GM12878 (cell line): ENCODE data around the gene MAPKAPK3. TPM values are rescaled to one million over a fixed set of nuclear protein-coding genes. Genes with fewer than 3 reads are reported as not detected.

Source experiments
- ATF7 ChIP-seq: fragments of 450-650 bp; IDR thresholded peaks from 2 replicates; pipeline ENCODE4 v1.6.1; 2016; ENCODE audit warnings: low read depth, mild to moderate bottlenecking
- EGR1 ChIP-seq, 2 experiments: IDR thresholded peaks; 1 replicate in 1 of 2; 2 replicates in 1 of 2; pipeline ENCODE4 v1.6.1; 2011 to 2012; ENCODE audit warnings: low read depth in 2 of 2, low read length in 2 of 2, borderline replicate concordance in 1 of 2, mild to moderate bottlenecking in 1 of 2, moderate library complexity in 1 of 2
- EZH2 ChIP-seq: IDR thresholded peaks from 2 replicates; pipeline ENCODE4 v1.6.1; 2012; ENCODE audit warnings: low read depth, mild to moderate bottlenecking, control low read depth, inconsistent platforms, low read length, borderline replicate concordance; ENCODE audit not compliant: control insufficient read depth
- FOXK2 ChIP-seq: fragments of 450-650 bp; IDR thresholded peaks from 2 replicates; pipeline ENCODE4 v1.6.1; 2017; ENCODE audit warnings: mild to moderate bottlenecking, moderate library complexity
- HCFC1 ChIP-seq: fragments of 150-350 bp; IDR thresholded peaks from 2 replicates; pipeline ENCODE4 v1.6.1; 2014; ENCODE audit warnings: low read length
- IKZF2 ChIP-seq, 2 experiments: fragments of 450-650 bp; IDR thresholded peaks; 2 replicates each; pipeline ENCODE4 v1.6.1; 2017; ENCODE audit warnings: mild to moderate bottlenecking in 2 of 2, moderate library complexity in 2 of 2
- KDM1A ChIP-seq: fragments of 200-600 bp; sonication (generic); IDR thresholded peaks from 2 replicates; pipeline ENCODE4 v1.6.1; 2016; ENCODE audit warnings: borderline replicate concordance
- KLF5 ChIP-seq: fragments of 450-650 bp; IDR thresholded peaks from 2 replicates; pipeline ENCODE4 v1.6.1; 2014; ENCODE audit warnings: mild to moderate bottlenecking; ENCODE audit not compliant: partially characterized antibody
- MAX ChIP-seq: IDR thresholded peaks from 2 replicates; pipeline ENCODE4 v1.6.1; 2012; ENCODE audit warnings: low read depth, low read length, improper control_type of control experiment
- MEF2B ChIP-seq: fragments of 450-650 bp; IDR thresholded peaks from 2 replicates; pipeline ENCODE4 v1.6.1; 2018; ENCODE audit warnings: mild to moderate bottlenecking, moderate library complexity; ENCODE audit not compliant: partially characterized antibody, poor library complexity, severe bottlenecking
- NKRF ChIP-seq: fragments of 450-650 bp; conservative IDR thresholded peaks from 2 replicates; pipeline ENCODE4 v1.6.1; 2017; ENCODE audit warnings: mild to moderate bottlenecking, moderate library complexity
- PBX3 ChIP-seq: IDR thresholded peaks from 2 replicates; pipeline ENCODE4 v1.6.1; 2011; ENCODE audit warnings: mild to moderate bottlenecking, low read depth, low read length, moderate library complexity; ENCODE audit not compliant: insufficient replicate concordance
- POLR2A ChIP-seq: IDR thresholded peaks from 2 replicates; pipeline ENCODE4 v1.6.1; 2011; ENCODE audit warnings: low read depth, mild to moderate bottlenecking, low read length
- POLR2AphosphoS5 ChIP-seq: IDR thresholded peaks from 2 replicates; pipeline ENCODE4 v1.6.1; 2011; ENCODE audit warnings: mild to moderate bottlenecking, low read length, inconsistent platforms
- RCOR1 ChIP-seq: conservative IDR thresholded peaks from 2 replicates; pipeline ENCODE4 v1.6.1; 2012; ENCODE audit warnings: low read depth, low read length, improper control_type of control experiment
- SIX5 ChIP-seq: IDR thresholded peaks from 2 replicates; pipeline ENCODE4 v1.6.1; 2011; ENCODE audit warnings: mild to moderate bottlenecking, low read depth, low read length, moderate library complexity; ENCODE audit not compliant: severe bottlenecking
- SMAD5 ChIP-seq: IDR thresholded peaks from 2 replicates; pipeline ENCODE4 v1.6.1; 2016; ENCODE audit warnings: antibody characterized with exemption, low read depth
- SP1 ChIP-seq: IDR thresholded peaks from one replicate; pipeline ENCODE4 v1.6.1; 2011; ENCODE audit warnings: low read depth, low read length
- TAF1 ChIP-seq: IDR thresholded peaks from 2 replicates; pipeline ENCODE4 v1.6.1; 2011; ENCODE audit warnings: mild to moderate bottlenecking, low read depth, low read length, borderline replicate concordance
- TCF3 ChIP-seq: IDR thresholded peaks from 2 replicates; pipeline ENCODE4 v1.6.1; 2012; ENCODE audit warnings: low read depth, mild to moderate bottlenecking, low read length, borderline replicate concordance; ENCODE audit not compliant: insufficient read depth
- ZNF207 ChIP-seq: fragments of 450-650 bp; IDR thresholded peaks from 2 replicates; pipeline ENCODE4 v1.6.1; 2014; ENCODE audit warnings: antibody characterized with exemption, mild to moderate bottlenecking, borderline replicate concordance
- ZNF384 ChIP-seq: IDR thresholded peaks from 2 replicates; pipeline ENCODE4 v1.6.1; 2012; ENCODE audit warnings: low read depth, mild to moderate bottlenecking, low read length, improper control_type of control experiment, borderline replicate concordance
- ZNF592 ChIP-seq: fragments of 450-650 bp; IDR thresholded peaks from 2 replicates; pipeline ENCODE4 v1.6.1; 2017; ENCODE audit warnings: mild to moderate bottlenecking, moderate library complexity
- ZNF622 ChIP-seq: fragments of 450-650 bp; IDR thresholded peaks from 2 replicates; pipeline ENCODE4 v1.6.1; 2017; ENCODE audit warnings: mild to moderate bottlenecking, inconsistent platforms
- polyA plus RNA-seq, 11 experiments: library from polyadenylated mRNA; depleted of rRNA in 4 of 11; unstranded in 6 of 11; stranded (reverse) in 5 of 11; fragments of >200 nt; fragmentation: Nextera tagmentation in 4 of 11; fragmentation: Illumina TruSeq in 1 of 11; extraction: Ambion mirVana in 4 of 11; extraction: Trizol in 1 of 11; gene quantifications; 1 replicate in 1 of 11; 2 replicates in 10 of 11; pipeline versions ENCODE4 v1.2.1 to v1.2.3, GENCODE V29; 2011 to 2016; ENCODE audit warnings: inconsistent platforms in 2 of 11, missing spikeins in 2 of 11, low read depth in 1 of 11
- total RNA-seq, 4 experiments: library from RNA; depleted of rRNA in 3 of 4; stranded (reverse); fragments of >200 nt in 3 of 4; fragmentation: Illumina TruSeq in 1 of 4; extraction: Trizol in 1 of 4; gene quantifications; 2 replicates each; pipeline versions ENCODE4 v1.2.1 to v1.2.3, GENCODE V29; 2013 to 2021

The MAPKAPK3 gene
- total and polyA plus RNA-seq, 10 of the 15 experiments (the other 5 are each of a cell fraction or from before 2014, with no cell fraction given): 7.9 to 66.0 (median 39.0) TPM

- TF ChIP-seq POLR2AphosphoS5 (no peak), KLF5 (no peak), ZNF592 (no peak), FOXK2 (no peak), NKRF (peak; percentile 35; the same call in 1 of the 2 replicates), EGR1 (IDR thresholded peaks at IDR 0.05; ENCODE audit: borderline replicate concordance in 1 of 2, low read depth in 2 of 2, low read length in 2 of 2) (no peak), PBX3 (peak; percentile 97), TCF3 (no peak), HCFC1 (no peak), POLR2A (peak; percentile 75), ZNF384 (no peak), MAX (peak; percentile 44), ZNF207 (no peak), RCOR1 (no peak), SIX5 (no peak), MEF2B (no peak), EZH2 (no peak), SP1 (peak; percentile 97), TAF1 (0 out of 2 replicates have a peak, but pooled peaks have one; percentile 17), SMAD5 (no peak), ZNF622 (no peak), IKZF2 (IDR thresholded peaks at IDR 0.05) (no peak), ATF7 (no peak), KDM1A (no peak)
Observed at GRCh38 chr3:50567386-50568167, 49.4 kb upstream of the MAPKAPK3 start, which contains the start of gene C3orf18 (continued).
